Transverse colon (tissue), 3 donors: ENCODE measurements around the gene LSAMP.

ENCODE experiments used
- CTCF ChIP-seq, 5 experiments: fragments of 200-600 bp in 3 of 5; fragments of 450-650 bp in 2 of 5; sonication (generic) in 3 of 5; IDR thresholded peaks; 1 replicate in 2 of 5; 2 replicates in 3 of 5; pipeline ENCODE4 v1.5.1; 2016 to 2017; ENCODE audit warnings: antibody characterized with exemption in 5 of 5, inconsistent platforms in 3 of 5, mild to moderate bottlenecking in 2 of 5, moderate library complexity in 1 of 5
- EP300 ChIP-seq: sonication (generic); formaldehyde crosslinking; IDR thresholded peaks from one replicate; pipeline ENCODE4 v1.6.1; 2017; ENCODE audit warnings: antibody characterized with exemption, low read depth
- POLR2A ChIP-seq: fragments of 450-650 bp; IDR thresholded peaks from one replicate; pipeline ENCODE4 v1.6.1; 2016; ENCODE audit warnings: antibody characterized with exemption, mild to moderate bottlenecking, moderate library complexity

GRCh38 chr3:116391296-116392201 is 53.7 kb downstream of the LSAMP start:
- TF ChIP-seq CTCF (IDR thresholded peaks at IDR 0.05) (no peak), POLR2A (no peak), EP300 (no peak)
